CD14-positive monocyte (primary cell): ENCODE data around the gene ISCA2. TPM values are rescaled to one million over a fixed set of nuclear protein-coding genes. Genes with fewer than 3 reads are reported as not detected.
A peak's percentile ranks its signal among the peaks of the same experiment; 100 is the strongest.

Experiments used
- DNase-seq, 3 donors: peaks; one replicate each; pipeline ENCODE4 v3.0.0-alpha.2; 2011 to 2022
- H2AFZ ChIP-seq: 2 replicates; pipeline ENCODE4 v1.6.0; 2012; ENCODE audit warnings: mild to moderate bottlenecking, low read depth, low read length, inconsistent platforms; ENCODE audit not compliant: insufficient read depth, poor library complexity, severe bottlenecking
- H3K27ac ChIP-seq, 2 donors: 1 replicate in 1 of 2; 2 replicates in 1 of 2; pipeline ENCODE4 v1.5.1; 2012 to 2013; ENCODE audit warnings: low read length in 2 of 2, control low read depth in 1 of 2, inconsistent platforms in 1 of 2, low read depth in 1 of 2, mild to moderate bottlenecking in 1 of 2
- H3K27me3 ChIP-seq, 2 donors: one replicate each; pipeline versions ENCODE4 v1.6.0 to v1.6.1; 2011 to 2013; ENCODE audit warnings: low read length in 2 of 2; ENCODE audit not compliant: control insufficient read depth in 2 of 2, insufficient read depth in 2 of 2
- H3K36me3 ChIP-seq, 2 donors: replicated peaks in 1 of 2; 1 replicate in 1 of 2; 2 replicates in 1 of 2; pipeline versions ENCODE4 v1.5.1 to v1.6.1; 2012 to 2013; ENCODE audit warnings: low read length in 2 of 2, control low read depth in 1 of 2, inconsistent platforms in 1 of 2, mild to moderate bottlenecking in 1 of 2; ENCODE audit not compliant: insufficient read depth in 2 of 2, control insufficient read depth in 1 of 2
- H3K4me1 ChIP-seq, 2 donors: 1 replicate in 1 of 2; 2 replicates in 1 of 2; pipeline versions ENCODE4 v1.5.1 to v1.6.1; 2012 to 2013; ENCODE audit warnings: low read length in 2 of 2, control low read depth in 1 of 2, inconsistent platforms in 1 of 2, mild to moderate bottlenecking in 1 of 2, moderate library complexity in 1 of 2; ENCODE audit not compliant: insufficient read depth in 2 of 2, control insufficient read depth in 1 of 2
- H3K4me2 ChIP-seq: replicated peaks from 2 replicates; pipeline ENCODE3; 2012; ENCODE audit warnings: low read length, moderate library complexity, mild to moderate bottlenecking; ENCODE audit not compliant: poor library complexity, severe bottlenecking; ENCODE audit errors: extremely low read depth
- H3K4me3 ChIP-seq, 3 experiments: fragments of 200-600 bp in 1 of 3; sonication (generic) in 1 of 3; replicated peaks in 1 of 3; 1 replicate in 2 of 3; 2 replicates in 1 of 3; pipeline ENCODE4 v1.5.1; 2011 to 2013; ENCODE audit warnings: low read length in 3 of 3, mild to moderate bottlenecking in 3 of 3, control low read depth in 2 of 3, low read depth in 2 of 3, inconsistent platforms in 1 of 3, moderate library complexity in 1 of 3
- H3K79me2 ChIP-seq: 2 replicates; pipeline ENCODE4 v1.6.0; 2012; ENCODE audit warnings: mild to moderate bottlenecking, control low read depth, inconsistent platforms, low read length, moderate library complexity; ENCODE audit not compliant: insufficient read depth
- H3K9ac ChIP-seq: 2 replicates; pipeline ENCODE4 v1.6.0; 2017; ENCODE audit warnings: low read length, mild to moderate bottlenecking; ENCODE audit not compliant: insufficient read depth, poor library complexity, severe bottlenecking
- H3K9me3 ChIP-seq, 2 donors: replicated peaks in 1 of 2; 1 replicate in 1 of 2; 2 replicates in 1 of 2; pipeline versions ENCODE4 v1.5.1 to v1.6.1; 2012 to 2013; ENCODE audit warnings: low read length in 2 of 2, control low read depth in 1 of 2; ENCODE audit not compliant: control insufficient read depth in 1 of 2, insufficient read depth in 1 of 2
- H4K20me1 ChIP-seq: 2 replicates; pipeline ENCODE4 v1.6.0; 2012; ENCODE audit warnings: mild to moderate bottlenecking, low read length, control low read depth, moderate library complexity; ENCODE audit not compliant: insufficient read depth
- H3K27ac Mint-ChIP-seq, 7 donors: one replicate each; pipeline ENCODE4 v1.8.0; 2020; ENCODE audit warnings: mild to moderate bottlenecking in 7 of 7, mixed read lengths in 7 of 7, moderate library complexity in 6 of 7, inconsistent platforms in 2 of 7
- H3K27me3 Mint-ChIP-seq, 3 donors: one replicate each; pipeline ENCODE4 v1.8.0; 2021 to 2022; ENCODE audit warnings: low read depth in 3 of 3, mild to moderate bottlenecking in 3 of 3, mixed read lengths in 3 of 3, moderate library complexity in 3 of 3, inconsistent platforms in 1 of 3
- H3K36me3 Mint-ChIP-seq, 2 donors: one replicate each; pipeline ENCODE4 v1.8.0; 2020; ENCODE audit warnings: mixed read lengths in 2 of 2, inconsistent platforms in 1 of 2, mild to moderate bottlenecking in 1 of 2
- H3K4me1 Mint-ChIP-seq: one replicate; pipeline ENCODE4 v1.8.0; 2020; ENCODE audit warnings: mild to moderate bottlenecking, mixed read lengths
- H3K4me3 Mint-ChIP-seq, 2 donors: one replicate each; pipeline ENCODE4 v1.8.0; 2020; ENCODE audit warnings: mild to moderate bottlenecking in 2 of 2, mixed read lengths in 2 of 2, moderate library complexity in 1 of 2
- H3K9me3 Mint-ChIP-seq, 7 donors: one replicate each; pipeline ENCODE4 v1.8.0; 2020 to 2022; ENCODE audit warnings: mixed read lengths in 7 of 7, mild to moderate bottlenecking in 6 of 7, moderate library complexity in 6 of 7, inconsistent platforms in 2 of 7
- CTCF ChIP-seq: fragments of 200-600 bp; IDR thresholded peaks from one replicate; pipeline ENCODE4 v1.8.0; 2022; ENCODE audit warnings: antibody characterized with exemption, mild to moderate bottlenecking
- WGBS: methylation state at CpG from one replicate; pipeline ENCODE4 v1.1.5; 2013; ENCODE audit warnings: missing lambda C conversion rate; ENCODE audit not compliant: insufficient coverage; 5-methylcytosine and 5-hydroxymethylcytosine counted together
- intact Hi-C, 2 donors: fragments of 100-400 bp; cut with micrococcal nuclease; formaldehyde crosslinking; loops; one replicate each; pipeline versions ENCODE4 v1.15.0 to v1.15.1; 2023
- polyA plus RNA-seq, 3 donors: library from polyadenylated mRNA; depleted of rRNA in 1 of 3; unstranded in 2 of 3; stranded (reverse) in 1 of 3; fragments of 300-500 nt in 2 of 3; fragments of >200 nt in 1 of 3; fragmentation: Illumina TruSeq in 2 of 3; gene quantifications; 1 replicate in 2 of 3; 2 replicates in 1 of 3; pipeline ENCODE4 v1.2.3, GENCODE V29; 2012 to 2021

Gene ISCA2
- polyA plus RNA-seq, 3 donors = 6.1 to 61.7 (median 55.9) TPM

DNA sequence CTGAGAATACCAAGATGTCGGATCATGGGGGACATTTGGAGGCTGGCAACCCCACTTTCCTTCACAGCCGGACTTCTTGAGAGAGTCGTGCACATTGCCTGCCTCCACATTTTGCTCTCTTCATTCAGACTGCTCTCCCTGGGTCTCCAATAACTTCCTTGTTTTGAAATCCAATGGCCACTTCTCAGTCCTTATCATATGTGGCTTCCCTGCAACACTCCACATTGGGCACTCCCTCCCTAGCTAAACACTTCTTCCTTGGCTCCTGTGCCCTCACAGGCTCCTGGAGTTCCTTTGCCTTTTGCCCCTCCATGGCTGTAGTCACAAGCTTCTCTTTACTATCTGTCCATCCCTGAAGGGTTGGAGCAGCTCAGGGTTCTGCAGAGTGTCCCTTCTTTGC, 30.6 kb upstream of the ISCA2 start:
- no peaks in the 10 kb centered on the region for H3K4me1 ChIP-seq
- no peak overlapping the region for H3K27ac ChIP-seq
- Mint-ChIP-seq H3K27ac (peak overlapping the region in 2 of 7 donors; percentile 21 to 57), H3K4me3 (no peak overlapping the region), H3K36me3 (no peaks in the 10 kb centered on the region), H3K27me3 (peaks cover 2 to 6% (median 2%) of the 10 kb centered on the region in 3 donors), H3K9me3 (no peaks in the 10 kb centered on the region), H3K4me1 (peaks cover 4% of the 10 kb centered on the region)
- peaks cover 8% of the 10 kb centered on the region for H4K20me1 ChIP-seq
- DNase-seq = no peak
- no peaks in the 10 kb centered on the region for H3K79me2 ChIP-seq
- WGBS = 100% methylated on average over 3 of the region's 3 CpGs
- H3K9ac ChIP-seq = no peak overlapping the region
- no peaks in the 10 kb centered on the region for H3K36me3 ChIP-seq
- H3K4me3 ChIP-seq = no peak overlapping the region
- no peak overlapping the region for H3K4me2 ChIP-seq
- no peak for TF ChIP-seq CTCF
- intact Hi-C loops = no loop called here
- H2AFZ ChIP-seq = no peak overlapping the region
- no peaks in the 10 kb centered on the region for H3K9me3 ChIP-seq
- no peaks in the 10 kb centered on the region for H3K27me3 ChIP-seq

DNA sequence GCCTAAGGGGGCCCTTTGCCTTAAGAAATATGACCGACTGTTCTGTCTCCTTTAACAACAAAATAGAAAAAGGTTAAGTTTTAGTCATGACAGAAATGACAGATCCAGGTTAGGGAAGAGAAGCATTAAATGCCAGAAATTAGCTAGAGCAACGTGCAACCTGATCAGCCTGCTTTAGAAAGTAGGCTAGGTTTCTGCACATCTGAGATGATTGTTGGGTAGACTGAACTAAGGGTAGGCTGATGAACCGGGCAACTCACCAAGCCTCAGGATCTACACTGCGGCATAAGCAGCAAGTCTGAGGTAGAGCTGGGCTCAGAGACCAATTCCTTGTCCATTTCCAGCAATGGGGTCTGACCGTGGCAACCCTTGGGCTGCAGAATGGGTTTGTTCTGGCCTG, 29.9 kb upstream of the ISCA2 start:
- Mint-ChIP-seq H3K27me3 (peaks cover 2 to 6% (median 2%) of the 10 kb centered on the region in 3 donors), H3K4me1 (peaks cover 4% of the 10 kb centered on the region), H3K36me3 (peaks cover 0 to 5% of the 10 kb centered on the region in 2 donors), H3K4me3 (no peak overlapping the region), H3K27ac (no peak overlapping the region), H3K9me3 (no peaks in the 10 kb centered on the region)
- Histone ChIP-seq H3K27ac (no peak overlapping the region), H3K9me3 (no peaks in the 10 kb centered on the region), H3K4me2 (no peak overlapping the region), H4K20me1 (peaks cover 14% of the 10 kb centered on the region), H3K9ac (no peak overlapping the region), H3K4me1 (no peaks in the 10 kb centered on the region), H3K36me3 (no peaks in the 10 kb centered on the region), H3K27me3 (no peaks in the 10 kb centered on the region), H2AFZ (no peak overlapping the region), H3K4me3 (no peak overlapping the region), H3K79me2 (no peaks in the 10 kb centered on the region)
- intact Hi-C loops = no loop called here
- DNase-seq = no peak
- no peak for TF ChIP-seq CTCF
- 92% methylated on average over 4 of the region's 5 CpGs for WGBS
